HG02610 (cell line): ENCODE results near the gene HOXD10.

Experiments
- ATAC-seq: cut with Tn5 transposase; IDR thresholded peaks from one replicate; pipeline ENCODE4 v1.9.1; 2021; ENCODE audit warnings: mild to moderate bottlenecking, moderate library complexity; ENCODE audit not compliant: unreplicated experiment

HOXD10 gene

DNA sequence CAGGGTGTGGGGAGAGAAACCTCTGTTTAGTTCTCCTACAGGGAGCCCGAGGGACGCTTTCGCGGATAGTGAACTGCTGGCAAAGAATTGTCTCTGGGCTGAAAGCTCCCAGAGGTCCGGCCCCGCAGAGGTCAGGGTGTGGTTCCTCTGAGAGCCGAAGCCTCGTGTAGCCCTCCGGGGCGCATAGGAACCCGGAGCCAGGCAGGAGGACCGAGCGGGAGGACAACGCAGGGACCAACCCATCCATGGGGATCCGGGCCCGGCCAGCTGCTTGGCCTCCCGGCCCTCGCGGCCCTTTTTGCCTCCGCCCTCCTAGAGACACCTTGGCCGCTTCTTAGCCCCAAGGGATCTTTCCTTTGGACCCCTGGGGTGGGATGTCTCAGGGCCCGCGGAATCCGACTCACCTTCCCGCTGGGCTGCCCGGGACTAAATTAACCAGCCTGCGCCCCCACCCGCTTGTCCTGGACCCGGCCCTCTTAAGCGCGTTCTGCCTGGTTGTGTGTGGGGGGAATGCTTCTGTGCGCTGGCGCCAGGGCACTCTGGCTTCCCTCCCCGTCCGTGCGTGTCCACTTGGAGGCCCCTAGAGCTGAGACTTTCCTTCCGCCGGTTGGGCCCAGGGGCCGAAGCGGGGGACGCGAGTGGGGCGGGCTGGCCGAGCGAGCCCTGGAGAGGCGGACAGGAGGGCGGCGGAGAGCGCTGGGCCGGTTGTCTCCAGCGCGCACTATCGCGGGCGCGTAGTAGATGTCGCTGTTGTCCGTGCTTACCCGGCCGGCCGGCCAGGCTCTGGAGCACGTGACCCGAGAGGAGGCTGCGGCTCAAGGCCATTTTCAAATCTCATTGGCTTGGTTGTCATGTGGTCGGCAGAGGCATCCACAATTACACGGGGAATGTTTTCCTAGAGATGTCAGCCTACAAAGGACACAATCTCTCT lies at the start of gene HOXD10:
Gene HOXD10 (plus strand): TSS at position 896 of the 931 bp plus-strand sequence. CDS start 56 bp downstream, outside the sequence.
- no peak for ATAC-seq

DNA sequence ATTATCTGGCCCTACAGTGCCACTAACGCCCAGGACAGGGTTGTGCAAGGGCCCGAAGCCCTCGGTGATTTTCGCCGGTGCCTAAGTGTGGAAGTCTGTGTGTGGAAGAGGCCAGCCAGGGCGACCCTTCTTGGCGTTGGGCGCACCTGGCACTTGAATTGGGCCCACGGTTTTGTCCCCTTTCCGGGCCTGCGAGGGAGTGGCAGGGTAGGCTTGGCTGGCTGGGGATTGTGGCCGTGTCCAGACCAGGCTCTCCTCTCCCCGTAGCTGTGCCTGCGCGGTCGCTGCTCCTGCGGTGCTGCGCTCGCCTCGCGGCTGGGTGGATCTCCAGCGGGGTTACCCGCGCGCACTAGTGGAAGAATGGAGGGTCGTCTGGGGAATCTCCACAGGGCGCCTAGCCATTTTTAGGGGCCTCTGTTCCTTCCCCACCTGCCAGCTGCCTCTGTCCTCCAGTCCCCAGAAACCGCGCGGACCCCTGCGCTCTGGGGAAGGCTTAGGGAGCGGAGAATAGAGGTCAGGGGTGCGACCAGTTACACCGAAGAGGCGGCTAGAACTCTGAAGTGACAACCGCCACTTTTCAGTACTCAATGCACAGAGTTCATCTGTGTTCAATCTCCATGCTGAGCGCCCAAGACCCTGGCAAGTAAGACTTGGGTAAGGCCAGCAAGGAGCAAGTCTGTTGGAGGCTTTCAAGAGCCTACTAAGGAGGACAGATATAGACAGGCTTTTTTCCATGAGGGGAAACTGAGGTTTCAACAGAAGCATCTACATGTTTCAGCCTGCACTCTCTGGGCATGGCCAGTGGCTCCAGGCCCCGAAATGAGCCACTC lies 48.8 kb upstream of the HOXD10 start:
- ATAC-seq: no peak

DNA sequence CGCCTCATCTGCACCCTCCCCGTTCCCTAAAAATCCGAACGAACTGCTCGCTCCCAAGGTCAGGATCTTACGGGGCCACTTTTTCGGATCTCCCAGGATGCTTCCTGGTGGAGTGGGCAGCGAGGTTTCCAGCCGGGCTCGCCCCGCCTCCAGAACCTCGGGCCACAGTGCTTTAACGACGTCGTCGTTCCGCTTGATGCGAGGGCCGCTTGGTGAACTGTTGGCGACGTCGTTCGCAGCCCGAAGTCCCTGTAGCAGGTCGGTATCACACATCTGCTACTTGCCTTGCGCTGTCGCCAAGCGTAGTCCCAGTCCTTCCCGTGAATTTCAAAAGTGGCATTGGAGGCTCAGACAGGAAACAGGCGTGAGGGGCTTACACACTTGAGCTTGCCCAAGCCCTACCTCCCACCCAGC lies 48.2 kb upstream of the HOXD10 start:
- no peak for ATAC-seq

DNA sequence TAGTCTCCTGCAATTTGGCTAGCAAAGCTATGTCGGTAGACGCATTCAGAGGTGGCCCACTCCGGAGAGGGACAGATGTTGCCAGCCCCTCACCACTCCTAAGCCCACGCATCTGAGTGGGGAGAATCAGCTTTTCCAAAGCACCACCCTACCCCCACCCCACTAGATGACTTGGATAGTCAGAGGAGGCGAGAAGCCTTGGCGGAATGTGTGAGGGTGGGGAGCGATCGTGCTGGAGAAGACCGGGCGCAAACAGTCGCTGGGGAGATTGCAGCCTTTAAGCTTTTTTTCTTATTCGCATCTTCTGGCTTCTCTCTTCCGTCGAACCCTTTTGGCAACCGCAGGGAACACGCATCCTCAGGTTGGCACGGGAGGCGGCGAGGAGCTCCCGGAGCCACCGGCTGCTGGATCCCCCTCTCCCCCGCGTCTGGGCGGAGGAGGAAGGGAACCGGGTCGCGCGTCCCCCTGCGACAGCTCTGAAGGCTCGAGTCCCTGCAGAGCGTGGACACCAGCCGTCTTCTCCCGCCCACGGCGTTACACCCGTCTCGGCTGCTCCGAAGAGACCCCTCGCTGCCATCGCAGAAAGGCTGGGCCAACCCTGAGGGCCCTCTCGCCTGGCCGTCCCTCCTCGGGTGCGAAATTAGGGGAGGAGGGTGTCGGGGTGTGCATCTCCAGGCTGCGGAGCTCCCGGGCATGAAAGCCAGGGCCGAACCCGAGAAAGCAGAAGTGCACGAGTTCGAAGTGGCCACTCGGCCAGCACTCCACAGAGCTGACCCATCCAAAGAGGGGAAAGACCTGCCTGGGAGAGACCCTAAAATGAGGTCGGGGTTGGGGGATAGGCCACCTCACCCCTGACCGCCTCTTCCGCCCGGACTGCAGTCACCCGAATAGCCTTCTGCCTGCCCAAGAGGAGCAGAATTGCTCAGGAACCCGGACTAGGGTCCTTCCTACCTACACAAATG lies 45.0 kb upstream of the HOXD10 start:
- no peak for ATAC-seq

DNA sequence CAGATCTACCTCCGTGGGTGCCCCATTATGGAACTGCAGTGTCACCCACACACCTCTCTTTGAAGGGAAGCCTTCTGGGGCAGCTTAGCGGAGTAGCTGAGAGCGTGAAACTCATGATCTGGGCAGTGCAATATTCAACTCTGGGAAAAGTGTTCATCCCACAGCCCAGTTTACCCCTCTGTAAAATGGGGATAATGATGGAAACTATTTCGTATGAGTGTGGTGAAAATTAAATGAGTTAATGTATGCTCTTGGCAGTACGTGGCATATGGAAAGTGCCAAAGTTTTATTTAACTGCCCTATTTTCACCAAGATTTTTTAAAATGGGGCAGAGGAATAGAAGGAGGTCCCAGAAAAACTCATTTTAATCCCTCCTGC lies 44.3 kb upstream of the HOXD10 start:
- no peak for ATAC-seq

DNA sequence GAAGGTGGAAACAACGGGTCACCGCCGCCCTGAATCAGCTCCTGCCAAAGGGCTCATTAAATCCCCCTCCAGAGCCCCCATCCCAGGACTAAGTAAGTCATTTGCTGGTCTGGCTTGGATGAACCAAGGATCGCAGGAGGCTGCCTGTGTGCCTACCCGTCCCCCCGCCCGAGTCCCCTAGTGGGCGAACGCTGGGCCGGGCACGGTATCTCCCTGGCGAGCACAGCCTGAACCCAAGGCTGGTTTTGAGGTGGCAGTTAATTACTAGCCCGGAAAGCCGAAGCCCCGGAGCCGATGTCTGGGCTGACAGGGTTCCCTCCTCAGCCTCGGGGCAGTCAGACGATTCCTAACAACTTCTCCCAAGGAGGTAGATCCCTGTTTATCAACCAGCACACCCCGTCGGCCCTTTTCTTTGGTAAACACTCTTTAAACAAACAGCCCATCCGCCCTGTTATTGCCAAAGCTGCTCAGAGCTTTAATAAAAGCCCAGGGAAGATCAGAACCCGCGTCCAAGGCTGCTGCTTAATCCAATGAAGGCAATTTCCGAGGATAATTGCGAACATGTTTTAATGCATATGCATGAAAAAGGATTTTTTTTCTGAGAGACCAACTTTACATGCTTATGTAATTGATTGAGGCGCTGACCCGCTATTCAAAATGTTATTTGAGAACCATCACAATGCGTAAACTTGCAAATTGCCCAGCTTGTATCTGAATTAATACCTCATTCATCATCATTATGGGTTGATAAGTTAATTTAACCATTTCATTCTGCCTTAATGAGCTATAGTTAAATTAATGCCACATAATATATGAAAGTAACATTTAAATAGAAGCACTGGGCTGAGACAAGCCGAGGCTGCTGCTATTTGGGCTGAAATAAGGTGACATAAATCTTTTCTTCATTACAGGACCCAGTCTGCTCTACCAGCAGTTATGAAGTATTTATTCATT lies 43.4 kb upstream of the HOXD10 start:
- no peak for ATAC-seq

DNA sequence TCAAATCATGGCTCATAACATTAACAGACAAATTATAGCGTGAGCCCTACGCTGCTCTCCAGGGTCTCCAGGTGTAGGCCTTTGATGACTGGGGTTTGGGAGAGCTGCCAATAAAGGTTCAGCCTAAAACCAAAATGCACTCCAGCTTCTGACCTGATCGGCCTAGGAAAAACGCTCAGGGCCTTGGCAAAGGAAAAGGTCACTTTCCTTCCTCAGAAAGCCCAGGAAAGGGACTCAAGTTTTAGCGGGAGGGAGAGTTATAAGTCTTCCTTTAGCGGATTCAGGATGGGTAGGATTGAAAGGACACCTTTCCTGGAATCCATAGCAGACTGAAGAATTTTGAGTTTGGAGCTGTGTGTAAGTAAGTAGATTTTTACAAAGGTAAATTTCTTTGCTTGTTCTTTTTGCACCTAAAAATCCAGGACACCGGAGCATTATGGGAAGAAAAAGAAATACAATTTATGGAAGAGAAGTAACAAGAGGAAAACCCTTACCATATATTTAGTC lies 41.6 kb upstream of the HOXD10 start:
- no peak for ATAC-seq

DNA sequence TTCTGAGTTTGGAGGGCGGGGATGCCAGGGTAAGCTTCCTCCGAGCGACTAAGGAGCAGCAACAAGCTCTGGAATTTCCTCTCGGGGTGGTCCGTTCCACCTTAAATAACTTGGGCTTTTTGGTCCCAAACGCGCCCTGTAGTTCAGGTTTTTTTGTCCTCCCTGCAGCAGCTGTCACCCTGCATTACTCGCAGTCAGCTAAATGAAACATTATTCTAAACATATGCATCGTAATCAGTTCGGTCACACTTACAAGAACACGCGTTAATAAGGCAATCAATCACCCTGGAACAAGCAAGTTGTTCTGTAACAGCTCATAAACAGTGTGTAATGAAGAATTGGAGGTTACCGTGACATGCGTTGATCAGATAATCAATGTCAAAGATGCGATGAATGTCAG lies 41.1 kb upstream of the HOXD10 start:
- ATAC-seq: no peak

DNA sequence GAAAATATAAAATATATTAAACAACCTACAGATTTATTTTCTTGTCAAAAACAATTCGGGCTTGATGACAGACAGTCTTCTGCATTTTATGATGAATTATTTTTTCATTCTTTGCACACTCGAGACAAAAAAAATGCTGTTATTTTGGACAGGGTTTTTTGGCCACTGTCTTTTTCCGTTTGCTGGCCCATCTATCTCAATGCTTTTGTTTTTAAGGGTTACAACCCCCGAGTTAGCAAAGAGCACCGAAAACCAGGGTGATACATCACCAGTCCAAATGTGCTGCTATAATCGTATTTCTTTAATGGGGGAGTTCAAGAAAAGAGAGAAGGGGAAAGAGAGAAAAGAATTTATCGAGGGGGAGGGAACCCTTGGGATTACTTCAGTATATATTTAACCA lies 40.5 kb upstream of the HOXD10 start:
- no peak for ATAC-seq

DNA sequence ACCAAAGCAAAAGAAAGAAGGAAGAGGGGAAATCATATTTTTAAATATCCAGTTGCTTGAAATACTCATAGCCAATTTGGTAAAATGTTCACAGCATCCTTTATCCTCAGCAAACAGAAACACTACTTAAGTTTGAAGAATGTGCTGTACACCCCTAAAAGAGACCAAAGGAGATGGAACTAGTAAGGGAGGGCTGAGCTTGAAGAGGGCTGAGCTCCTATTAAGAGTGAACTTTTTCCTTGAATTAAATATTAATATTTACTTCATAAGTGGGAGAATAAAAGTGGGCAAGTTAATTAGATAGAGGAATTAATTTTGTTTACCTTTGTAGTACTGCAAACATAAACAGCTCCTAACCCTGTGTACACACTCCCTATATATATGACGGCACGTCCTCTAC lies 39.8 kb upstream of the HOXD10 start:
- no peak for ATAC-seq

DNA sequence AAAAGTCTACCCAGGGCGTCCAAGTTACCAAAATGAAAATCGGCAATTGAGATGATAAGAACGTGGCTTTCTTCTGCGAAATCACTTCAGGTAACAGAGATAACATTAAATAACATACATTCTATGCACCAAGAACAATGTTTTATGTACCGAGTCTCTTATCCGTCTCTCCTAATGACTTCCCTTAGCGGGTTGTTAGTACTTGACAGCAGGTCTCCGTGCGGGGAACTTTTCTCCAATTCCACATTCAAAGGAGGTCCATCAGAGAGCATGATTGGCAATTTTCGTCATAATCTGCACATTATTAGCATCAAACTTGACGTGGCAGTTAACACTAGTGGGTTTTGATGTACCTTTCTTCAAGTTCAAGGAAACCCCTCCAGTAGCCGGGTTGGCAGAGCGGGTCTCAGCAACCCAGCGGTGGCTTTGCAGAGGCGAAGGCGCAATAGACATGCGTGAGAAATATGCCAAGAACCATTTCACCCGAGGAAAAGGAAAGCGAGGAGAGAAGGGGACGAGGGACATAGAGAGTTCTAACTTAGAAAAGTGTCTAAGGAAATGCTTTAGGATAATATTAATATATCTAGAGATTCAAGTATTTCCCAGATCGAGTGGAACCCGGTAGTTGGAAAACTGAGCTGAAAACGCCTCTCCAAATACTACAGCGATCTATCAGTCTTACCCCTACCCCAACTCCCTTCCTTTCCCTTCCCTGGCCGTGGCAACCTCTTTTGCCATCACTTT lies 37.9 kb upstream of the HOXD10 start:
- no peak for ATAC-seq

DNA sequence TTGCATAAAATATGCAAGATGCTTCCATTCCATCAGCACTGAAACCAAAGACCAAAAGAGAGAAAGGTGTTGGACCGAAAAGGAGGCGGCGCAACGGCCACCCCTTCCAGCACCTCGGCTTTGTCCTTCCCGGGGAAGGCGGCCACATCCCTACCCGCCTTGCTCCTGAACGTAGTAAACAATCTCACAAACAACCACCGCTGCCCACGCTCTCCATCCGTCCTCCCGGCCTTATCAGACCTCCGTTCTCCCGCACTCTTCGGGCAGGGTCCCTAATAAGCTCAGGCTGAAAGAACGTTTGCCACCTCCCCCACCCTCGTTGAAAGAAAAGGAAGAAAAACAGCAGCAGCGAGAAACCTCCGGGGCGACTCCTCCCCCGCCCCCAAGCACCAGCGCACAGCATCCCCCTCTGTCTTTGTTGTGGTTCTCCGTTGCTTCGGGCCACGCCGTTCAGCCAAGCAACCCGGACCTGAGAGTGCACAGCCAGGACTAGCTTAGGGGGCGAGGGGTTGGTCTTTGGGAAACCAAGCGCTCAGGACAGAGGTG lies 37.2 kb upstream of the HOXD10 start:
- no peak for ATAC-seq

DNA sequence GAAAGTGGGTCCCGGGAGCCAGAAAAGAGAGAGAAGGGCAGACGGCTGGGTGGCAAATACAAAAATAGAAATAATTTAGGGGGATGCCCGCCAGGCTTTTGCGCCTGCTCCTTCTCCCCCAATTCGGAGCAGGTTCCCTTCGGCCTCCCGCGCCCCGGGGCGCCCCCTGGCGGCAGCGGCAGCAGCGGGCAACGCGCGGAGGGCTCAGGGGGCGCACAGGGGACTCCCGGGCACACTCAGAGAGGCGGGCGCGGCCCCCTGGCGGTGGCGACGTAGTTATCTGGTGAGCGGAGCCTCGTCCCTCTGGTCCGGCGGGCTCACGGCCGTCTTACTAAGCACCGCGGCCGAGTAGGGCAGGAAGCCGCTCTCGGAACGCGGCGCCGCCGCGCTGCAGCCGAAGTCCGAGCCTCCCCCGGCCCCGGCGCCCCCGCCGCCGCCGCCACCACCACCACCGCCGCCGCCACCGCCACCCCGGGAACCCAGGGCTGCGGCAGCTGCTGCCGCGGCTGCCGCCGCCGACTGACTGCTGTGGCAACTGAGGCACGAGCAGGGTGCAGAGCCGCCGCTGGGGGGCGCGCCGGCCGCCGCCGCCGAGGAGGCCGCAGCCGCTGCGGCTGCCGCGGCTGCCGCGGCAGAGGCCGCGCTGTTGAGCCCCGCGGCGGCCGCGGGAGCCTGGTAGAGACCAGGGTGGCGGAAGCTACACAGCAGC lies 36.6 kb upstream of the HOXD10 start:
- ATAC-seq: no peak

DNA sequence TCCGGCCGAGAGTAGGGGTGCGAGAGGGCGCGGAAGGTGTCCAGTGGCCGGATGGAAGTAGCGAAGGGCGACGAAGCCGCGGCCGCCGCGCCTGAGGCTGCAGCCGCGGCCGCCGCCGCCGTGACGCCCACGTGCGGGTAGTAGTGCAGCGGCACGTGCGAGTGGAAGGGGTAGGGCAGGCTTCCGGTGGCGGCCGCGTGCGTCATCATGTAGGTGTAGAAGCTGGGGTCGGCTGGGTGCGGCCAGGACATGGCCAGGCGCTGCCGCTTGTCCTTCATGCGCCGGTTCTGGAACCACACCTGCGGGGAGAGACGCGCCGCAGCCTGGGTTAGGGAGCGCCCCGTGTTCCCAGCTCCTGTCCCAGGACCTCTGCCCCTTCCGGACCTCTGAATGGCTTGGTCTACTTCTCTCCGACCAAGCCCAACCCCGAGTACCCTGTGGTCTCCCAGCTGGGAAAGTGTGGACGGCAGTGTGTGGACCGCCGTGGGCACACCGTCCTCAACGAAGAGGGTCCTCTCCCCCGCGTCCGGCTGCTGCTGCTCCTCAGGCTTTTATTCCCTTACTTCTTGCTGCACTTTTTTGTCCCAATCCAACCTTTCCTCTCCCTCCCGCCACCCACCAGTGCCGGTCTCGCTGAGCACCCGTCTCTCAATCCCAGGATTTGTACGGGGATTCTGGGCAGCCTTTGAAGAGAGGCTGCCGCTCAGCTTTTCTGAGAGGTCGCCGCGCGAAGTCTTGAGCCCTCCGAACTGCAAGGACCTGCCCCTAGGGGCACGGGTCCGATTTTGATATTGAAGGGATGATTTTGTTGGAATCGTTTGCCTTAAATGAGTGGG lies 35.8 kb upstream of the HOXD10 start:
- no peak for ATAC-seq

DNA sequence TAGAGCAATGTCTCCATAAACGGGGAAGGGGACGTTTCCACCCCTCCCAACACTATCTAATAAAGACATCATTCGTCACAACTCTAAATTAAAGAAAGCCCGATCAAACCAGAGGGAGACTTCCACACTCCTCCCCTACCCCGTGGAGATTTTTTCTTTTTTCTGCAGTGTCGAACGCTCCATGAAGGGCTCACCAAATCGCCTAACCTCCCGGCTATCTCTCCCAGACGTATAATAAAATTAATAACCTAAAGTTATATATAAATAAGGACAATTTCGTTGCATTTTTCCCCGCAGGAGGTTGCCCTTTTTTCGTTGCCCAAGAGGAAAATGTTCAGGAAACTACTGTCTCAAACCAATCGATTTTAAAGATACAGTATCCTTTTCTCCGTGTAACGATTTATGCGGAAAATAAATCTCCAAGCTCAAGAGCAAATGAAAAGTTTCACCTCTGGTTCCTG lies 35.2 kb upstream of the HOXD10 start:
- ATAC-seq: no peak

DNA sequence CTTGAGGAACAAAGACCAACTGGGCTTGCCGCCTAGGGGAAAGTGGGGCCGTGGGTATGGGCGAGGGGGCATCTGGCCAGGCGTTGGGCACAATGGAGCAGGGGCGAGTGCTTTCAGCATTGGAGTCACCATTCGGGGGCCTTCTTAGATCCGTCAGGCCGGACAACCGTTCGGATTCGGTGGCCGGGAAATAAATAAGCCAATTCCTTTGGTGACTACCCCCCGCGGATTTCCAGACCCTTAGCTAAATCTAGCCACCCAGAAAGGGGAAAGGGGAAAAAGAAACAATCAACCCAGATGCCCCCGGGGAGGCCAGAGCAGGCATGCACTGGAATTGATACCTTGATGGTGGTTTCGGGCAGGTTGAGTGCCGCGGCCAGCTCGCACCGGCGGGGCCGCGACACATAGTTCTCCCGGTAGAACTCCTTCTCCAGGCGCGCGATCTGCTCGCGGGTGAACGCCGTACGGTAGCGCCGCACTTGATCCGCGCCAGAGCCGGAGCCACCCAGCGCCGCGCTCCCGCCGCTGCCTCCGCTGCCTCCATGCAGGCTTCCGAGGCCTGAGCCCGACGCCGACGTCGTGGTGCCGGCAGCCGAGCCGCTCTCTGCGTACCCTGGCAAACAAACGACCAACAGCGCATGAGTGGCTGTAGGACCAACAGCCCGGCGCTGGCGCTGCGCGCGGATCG lies 34.6 kb upstream of the HOXD10 start:
- ATAC-seq: no peak
